MM.1S (cell line): ENCODE measurements around the gene PALB2.

Experiments
- CTCF ChIP-seq: fragments of 300-600 bp; sonication (generic); IDR thresholded peaks from 2 replicates; pipeline ENCODE4 v1.5.1; 2016; ENCODE audit warnings: antibody characterized with exemption, low read length, mixed read lengths
- EZH2 ChIP-seq: fragments of 300-600 bp; sonication (generic); optimal IDR thresholded peaks from 2 replicates; pipeline ENCODE3; 2017; ENCODE audit warnings: low read depth, mild to moderate bottlenecking, antibody characterized with exemption, low read length, mixed read lengths
- EZH2phosphoT487 ChIP-seq: fragments of 300-600 bp; sonication (generic); IDR thresholded peaks from 2 replicates; pipeline ENCODE4 v1.6.1; 2018; ENCODE audit warnings: antibody characterized with exemption, low read length

GRCh38 chr16:23567602-23568001, 73.5 kb downstream of the PALB2 start:
- TF ChIP-seq CTCF (no peak), EZH2 (no peak), EZH2phosphoT487 (no peak)
